GM06990 (cell line): ENCODE results near the gene CALHM1.

Experiments
- DNase-seq: peaks from one replicate; pipeline ENCODE4 v3.0.0-alpha.2; 2011; ENCODE audit not compliant: insufficient read length; ENCODE audit errors: extremely low read depth
- H3K27me3 ChIP-seq: replicated peaks from 2 replicates; pipeline ENCODE4 v1.6.0; 2011; ENCODE audit warnings: low read length; ENCODE audit not compliant: control insufficient read depth, insufficient read depth
- H3K36me3 ChIP-seq: 2 replicates; pipeline ENCODE4 v1.5.1; 2011; ENCODE audit warnings: low read length; ENCODE audit not compliant: control insufficient read depth, insufficient read depth
- H3K4me3 ChIP-seq: replicated peaks from 2 replicates; pipeline ENCODE4 v1.5.1; 2011; ENCODE audit warnings: low read depth, mild to moderate bottlenecking, control low read depth, low read length
- TF ChIP-seq, protein P1 (sequence below): IDR thresholded peaks from 2 replicates; pipeline ENCODE4 v1.5.1; 2011; ENCODE audit warnings: low read length, control low read depth, mild to moderate bottlenecking, inconsistent platforms; ENCODE audit not compliant: insufficient read depth, poor library complexity, severe bottlenecking

CALHM1 gene

DNA sequence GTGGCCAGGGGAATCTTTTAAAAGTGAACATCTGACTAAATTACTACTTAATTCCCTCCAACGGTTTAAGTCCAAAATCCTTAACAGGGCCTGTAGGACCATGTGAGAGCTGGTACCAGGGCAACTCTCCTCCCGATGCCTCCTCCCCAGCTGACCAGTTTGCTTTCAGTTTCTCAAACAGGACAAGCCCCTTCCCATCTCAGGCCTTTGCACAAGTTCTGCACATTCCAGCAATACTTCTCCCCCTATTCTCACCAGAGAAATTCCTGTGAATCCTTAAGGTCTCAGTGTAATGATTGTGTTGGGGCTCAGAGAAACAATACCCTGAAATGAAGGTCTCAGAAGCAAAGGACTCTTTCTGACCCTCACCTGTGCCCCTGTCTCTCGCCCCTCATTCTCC is 8.0 kb upstream of the CALHM1 start:
- H3K4me3 ChIP-seq = 0 out of 2 replicates have a peak overlapping the region, but pooled peaks have one; percentile 22

DNA sequence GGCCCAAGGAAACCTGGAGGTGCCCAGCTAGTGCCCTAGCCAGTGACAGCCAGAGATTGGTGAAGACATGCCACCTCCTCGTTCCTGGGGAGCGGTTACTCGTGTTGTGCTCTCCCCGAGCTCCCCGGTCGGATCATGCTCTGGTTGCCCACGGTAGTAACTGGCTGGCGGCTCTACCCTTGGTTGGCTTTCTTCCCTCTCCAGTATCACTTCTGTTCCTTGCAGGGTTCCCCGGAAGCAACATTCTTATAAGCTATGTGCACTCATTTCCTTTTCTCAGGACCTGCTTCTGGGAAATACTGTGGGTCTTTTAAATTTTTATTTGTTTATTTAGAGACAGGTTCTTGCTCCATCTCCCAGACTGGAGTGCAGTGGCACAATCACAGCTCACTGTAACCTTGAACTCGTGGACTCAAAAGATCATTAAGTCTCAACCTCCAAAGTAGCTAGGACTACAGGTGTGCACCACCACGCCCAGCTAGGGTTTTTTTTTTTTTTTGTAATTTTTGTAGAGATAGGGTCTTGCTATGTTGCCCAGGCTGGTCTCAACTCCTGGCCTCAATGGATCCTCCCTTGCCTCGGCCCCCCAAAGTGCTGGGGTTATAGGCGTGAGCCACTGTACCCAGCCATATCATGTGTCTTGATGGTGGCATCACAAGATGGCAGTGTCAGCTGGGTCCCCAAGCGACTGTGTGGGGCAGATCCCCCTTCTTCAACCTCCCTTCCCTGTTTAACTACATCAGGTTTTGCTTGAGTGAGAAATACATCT is 6.9 kb upstream of the CALHM1 start:
- Histone ChIP-seq H3K4me3 (no peak overlapping the region), H3K36me3 (no peaks in the 10 kb centered on the region), H3K27me3 (no peaks in the 10 kb centered on the region)
- DNase-seq = no peak
- TF ChIP-seq, protein P1, sequence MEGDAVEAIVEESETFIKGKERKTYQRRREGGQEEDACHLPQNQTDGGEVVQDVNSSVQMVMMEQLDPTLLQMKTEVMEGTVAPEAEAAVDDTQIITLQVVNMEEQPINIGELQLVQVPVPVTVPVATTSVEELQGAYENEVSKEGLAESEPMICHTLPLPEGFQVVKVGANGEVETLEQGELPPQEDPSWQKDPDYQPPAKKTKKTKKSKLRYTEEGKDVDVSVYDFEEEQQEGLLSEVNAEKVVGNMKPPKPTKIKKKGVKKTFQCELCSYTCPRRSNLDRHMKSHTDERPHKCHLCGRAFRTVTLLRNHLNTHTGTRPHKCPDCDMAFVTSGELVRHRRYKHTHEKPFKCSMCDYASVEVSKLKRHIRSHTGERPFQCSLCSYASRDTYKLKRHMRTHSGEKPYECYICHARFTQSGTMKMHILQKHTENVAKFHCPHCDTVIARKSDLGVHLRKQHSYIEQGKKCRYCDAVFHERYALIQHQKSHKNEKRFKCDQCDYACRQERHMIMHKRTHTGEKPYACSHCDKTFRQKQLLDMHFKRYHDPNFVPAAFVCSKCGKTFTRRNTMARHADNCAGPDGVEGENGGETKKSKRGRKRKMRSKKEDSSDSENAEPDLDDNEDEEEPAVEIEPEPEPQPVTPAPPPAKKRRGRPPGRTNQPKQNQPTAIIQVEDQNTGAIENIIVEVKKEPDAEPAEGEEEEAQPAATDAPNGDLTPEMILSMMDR = no peak

More for the DNA sequence above, 8.0 kb upstream of the CALHM1 start:
- no peak for DNase-seq
- Histone ChIP-seq H3K27me3 (no peaks in the 10 kb centered on the region), H3K36me3 (no peaks in the 10 kb centered on the region)
- TF ChIP-seq, protein P1 = no peak

DNA sequence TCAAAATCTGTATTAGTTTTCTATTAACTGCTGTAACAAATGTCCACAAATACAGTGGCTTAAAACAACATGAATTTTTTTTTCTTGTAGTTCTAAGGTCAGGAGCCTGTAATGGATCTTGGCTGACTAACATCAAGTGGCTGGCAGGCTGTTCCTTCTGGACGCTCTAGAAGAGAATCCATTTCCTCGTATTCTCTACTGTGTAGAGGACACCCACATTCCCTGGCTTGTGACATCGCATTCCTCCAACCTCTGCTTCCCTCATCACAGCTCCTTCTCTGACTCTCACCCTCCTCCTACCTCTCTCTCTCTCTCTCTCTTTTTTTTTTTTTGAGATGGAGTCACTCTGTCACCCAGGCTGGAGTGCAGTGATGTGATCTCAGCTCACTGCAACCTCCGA is 4.8 kb upstream of the CALHM1 start:
- no peaks in the 10 kb centered on the region for H3K36me3 ChIP-seq
- TF ChIP-seq, protein P1 = no peak
- no peaks in the 10 kb centered on the region for H3K27me3 ChIP-seq
- H3K4me3 ChIP-seq = no peak overlapping the region
- DNase-seq = no peak

DNA sequence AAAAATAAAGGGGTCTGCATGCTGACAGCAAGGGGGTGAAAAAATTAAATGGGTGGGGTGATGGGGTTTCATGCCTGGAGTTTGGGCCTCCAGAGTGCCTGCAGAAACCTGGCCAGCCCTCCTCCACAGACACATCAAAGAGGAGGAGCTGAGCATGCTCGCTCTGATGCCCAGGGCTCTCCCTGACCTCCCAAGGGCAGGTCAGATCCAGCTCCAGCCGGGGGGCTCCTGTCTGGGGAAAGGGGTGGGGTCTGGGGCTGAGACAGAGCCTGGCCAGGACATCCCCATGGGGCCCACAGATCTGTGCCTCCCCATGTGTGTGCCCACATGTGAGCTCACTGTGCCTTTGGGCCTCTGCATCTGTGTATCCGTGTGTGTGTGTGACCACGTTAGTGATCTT is 915 bp upstream of the CALHM1 start:
- Histone ChIP-seq H3K27me3 (no peaks in the 10 kb centered on the region), H3K4me3 (no peak overlapping the region), H3K36me3 (no peaks in the 10 kb centered on the region)
- DNase-seq = no peak
- TF ChIP-seq, protein P1 = no peak

DNA sequence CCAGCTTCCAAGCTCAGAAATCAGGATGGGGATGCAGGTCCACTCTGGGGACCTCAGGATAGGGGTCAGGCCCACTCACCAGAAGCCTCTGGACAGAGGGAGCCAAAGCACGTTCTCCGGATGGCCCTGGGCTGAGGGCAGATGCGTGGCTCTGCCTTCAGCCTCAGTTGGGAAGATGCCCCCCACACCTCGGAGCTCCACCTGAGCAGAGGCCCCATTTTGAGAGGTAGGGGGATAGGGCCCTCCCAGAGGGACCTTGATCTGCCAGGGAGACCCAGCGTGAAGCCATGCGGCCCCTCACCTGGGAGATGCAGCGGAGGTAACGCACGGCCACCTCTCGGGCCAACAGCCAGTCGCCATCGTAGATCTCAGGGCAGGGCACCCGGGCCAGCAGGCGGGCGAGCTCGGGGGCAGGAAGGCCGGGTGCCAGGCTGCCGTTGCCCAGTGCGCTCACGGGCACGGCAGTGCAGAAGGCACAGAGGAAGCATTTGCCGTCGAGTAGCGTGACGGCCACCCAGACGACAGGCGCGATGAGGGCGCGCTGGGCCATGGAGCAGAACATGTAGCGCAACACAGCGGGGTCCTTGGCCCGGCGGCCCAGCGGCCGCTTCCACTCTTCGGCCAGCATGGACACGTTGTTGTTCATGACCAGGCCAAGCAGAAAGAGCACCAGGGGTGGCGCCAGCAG is 660 bp downstream of the CALHM1 start:
- H3K36me3 ChIP-seq = no peaks in the 10 kb centered on the region
- TF ChIP-seq, protein P1 = no peak
- H3K4me3 ChIP-seq = no peak overlapping the region
- no peak for DNase-seq
- no peaks in the 10 kb centered on the region for H3K27me3 ChIP-seq
